Keratinocyte (primary cell): ENCODE data around the gene FUCA2. TPM values are rescaled to one million over a fixed set of nuclear protein-coding genes. Genes with fewer than 3 reads are reported as not detected.
"Not testable (repeated sequence)": the region's sequence is repeated elsewhere in the genome, so short reads cannot be mapped to it uniquely, and the experiment has no call there.

Experiments used
- DNase-seq: peaks from one replicate; pipeline ENCODE4 v3.0.0-alpha.2; 2011; ENCODE audit warnings: low read depth, missing footprints, low spot score
- FAIRE-seq: peaks from 2 replicates; lab custom pipeline; 2011; peaks lifted over from hg19 to GRCh38; lab: Jason Lieb, UNC
- H2AFZ ChIP-seq: 2 replicates; pipeline ENCODE4 v1.6.0; 2012; ENCODE audit warnings: low read length, control low read depth, inconsistent platforms; ENCODE audit not compliant: control insufficient read depth
- H3K27ac ChIP-seq: 2 replicates; pipeline ENCODE4 v1.5.1; 2011; ENCODE audit warnings: low read length; ENCODE audit not compliant: control insufficient read depth, insufficient read depth
- H3K27me3 ChIP-seq: 3 replicates; pipeline ENCODE4 v1.6.0; 2011; ENCODE audit warnings: low read length; ENCODE audit not compliant: control insufficient read depth, insufficient read depth; ENCODE audit errors: extremely low read depth
- H3K36me3 ChIP-seq, 2 experiments: 2 replicates in 1 of 2; 3 replicates in 1 of 2; pipeline ENCODE4 v1.5.1; 2011; ENCODE audit warnings: low read length in 2 of 2, mild to moderate bottlenecking in 1 of 2; ENCODE audit not compliant: control insufficient read depth in 2 of 2, insufficient read depth in 2 of 2; ENCODE audit errors: extremely low read depth in 1 of 2
- H3K4me1 ChIP-seq: 3 replicates; pipeline ENCODE4 v1.5.1; 2011; ENCODE audit warnings: low read length; ENCODE audit not compliant: control insufficient read depth, insufficient read depth; ENCODE audit errors: extremely low read depth
- H3K4me2 ChIP-seq: 3 replicates; pipeline ENCODE4 v1.6.0; 2011; ENCODE audit warnings: low read depth, low read length; ENCODE audit not compliant: control insufficient read depth, insufficient read depth; ENCODE audit errors: extremely low read depth
- H3K4me3 ChIP-seq, 3 experiments: fragments of 200-600 bp in 1 of 3; sonication (generic) in 1 of 3; 2 replicates in 2 of 3; 3 replicates in 1 of 3; pipeline ENCODE4 v1.5.1; 2011 to 2016; ENCODE audit warnings: low read length in 3 of 3, mild to moderate bottlenecking in 3 of 3, control low read depth in 2 of 3, inconsistent platforms in 1 of 3, low read depth in 1 of 3, mixed read lengths in 1 of 3, mixed run types in 1 of 3, moderate library complexity in 1 of 3; ENCODE audit not compliant: control insufficient read depth in 2 of 3, insufficient read depth in 2 of 3; ENCODE audit errors: extremely low read depth in 1 of 3
- H3K79me2 ChIP-seq: 2 replicates; pipeline ENCODE4 v1.6.0; 2012; ENCODE audit warnings: low read length; ENCODE audit not compliant: control insufficient read depth, insufficient read depth
- H3K9ac ChIP-seq: 3 replicates; pipeline ENCODE4 v1.6.0; 2011; ENCODE audit warnings: low read length; ENCODE audit not compliant: control insufficient read depth, insufficient read depth; ENCODE audit errors: extremely low read depth
- H3K9me1 ChIP-seq: 3 replicates; pipeline ENCODE4 v1.6.0; 2011; ENCODE audit warnings: low read length; ENCODE audit not compliant: control insufficient read depth, insufficient read depth; ENCODE audit errors: extremely low read depth
- H3K9me3 ChIP-seq: 2 replicates; pipeline ENCODE4 v1.5.1; 2012; ENCODE audit warnings: low read depth, low read length; ENCODE audit not compliant: control insufficient read depth
- H4K20me1 ChIP-seq: 3 replicates; pipeline ENCODE4 v1.6.0; 2011; ENCODE audit warnings: low read length; ENCODE audit not compliant: control insufficient read depth, insufficient read depth; ENCODE audit errors: extremely low read depth
- CTCF ChIP-seq, 3 experiments: IDR thresholded peaks in 1 of 3; conservative IDR thresholded peaks in 1 of 3; optimal IDR thresholded peaks in 1 of 3; 2 replicates in 2 of 3; 3 replicates in 1 of 3; pipeline versions ENCODE3 to v1.5.1; 2011; ENCODE audit warnings: low read length in 3 of 3, mild to moderate bottlenecking in 3 of 3, moderate library complexity in 2 of 3, control low read depth in 1 of 3, inconsistent platforms in 1 of 3; ENCODE audit not compliant: insufficient read depth in 2 of 3; ENCODE audit errors: extremely low read depth in 1 of 3
- EZH2 ChIP-seq: IDR thresholded peaks from one replicate; pipeline ENCODE4 v1.6.1; 2012; ENCODE audit warnings: inconsistent platforms, mild to moderate bottlenecking, low read length, moderate library complexity
- dilution Hi-C: fragments of 300-500 bp; cut with MboI; formaldehyde crosslinking; loops from one replicate; pipeline ENCODE4 v1.7.0; 2020; ENCODE audit warnings: low sequenced_read_pairs; ENCODE audit not compliant: extremely low pct_ligation_motif_present
- polyA plus RNA-seq, 5 experiments: library from polyadenylated mRNA; depleted of rRNA in 3 of 5; stranded (reverse) in 3 of 5; stranded (forward) in 1 of 5; unstranded in 1 of 5; fragments of >200 nt; gene quantifications; 1 replicate in 1 of 5; 2 replicates in 3 of 5; 3 replicates in 1 of 5; pipeline versions ENCODE4 v1.2.1 to v1.2.3, GENCODE V29; 2011 to 2012; ENCODE audit warnings: missing spikeins in 2 of 5, low read depth in 1 of 5, low replicate concordance in 1 of 5

Gene FUCA2
- polyA plus RNA-seq, 1 donor (not counting 4 experiments of a cell fraction or from before 2014, with no cell fraction given), result 12.5 TPM

GRCh38 chr6:143471822-143472221 lies 39.7 kb downstream of the FUCA2 start:
- Histone ChIP-seq H3K79me2 (no peaks in the 10 kb centered on the region), H3K4me1 (peaks cover 9% of the 10 kb centered on the region), H3K36me3 (peaks cover 0 to 5% of the 10 kb centered on the region in 2 experiments), H4K20me1 (no peaks in the 10 kb centered on the region), H3K4me2 (no peak overlapping the region), H3K4me3 (no peak overlapping the region), H3K9me1 (no peaks in the 10 kb centered on the region), H3K9ac (no peak overlapping the region), H3K27ac (no peak overlapping the region), H3K27me3 (no peaks in the 10 kb centered on the region), H2AFZ (no peak overlapping the region), H3K9me3 (no peaks in the 10 kb centered on the region)
- DNase-seq, result no peak
- dilution Hi-C loops, result no loop called here
- FAIRE-seq, result no peak
- TF ChIP-seq CTCF (optimal IDR thresholded peaks at IDR 0.05 in 1 of 3, IDR thresholded peaks at IDR 0.05 in 1 of 3, conservative IDR thresholded peaks at IDR 0.05 in 1 of 3; ENCODE audit: extremely low read depth in 1 of 3, insufficient read depth in 2 of 3, low read length in 3 of 3), result no peak
- TF ChIP-seq EZH2, result no peak

GRCh38 chr6:143468823-143469222 lies 42.7 kb downstream of the FUCA2 start:
- DNase-seq, H4K20me1 ChIP-seq, H3K36me3 ChIP-seq, H3K9me3 ChIP-seq, H3K4me2 ChIP-seq, H3K4me3 ChIP-seq, H2AFZ ChIP-seq, FAIRE-seq, dilution Hi-C loops, H3K9ac ChIP-seq, H3K9me1 ChIP-seq, H3K27me3 ChIP-seq, H3K79me2 ChIP-seq, H3K27ac ChIP-seq: not testable (repeated sequence)
- H3K4me1 ChIP-seq, result peaks cover 11% of the 10 kb centered on the region

GRCh38 chr6:143468026-143468425 lies 43.5 kb downstream of the FUCA2 start:
- Histone ChIP-seq H3K36me3 (peaks cover 0 to 2% of the 10 kb centered on the region in 2 experiments), H3K27ac (no peak overlapping the region)

More at GRCh38 chr6:143468026-143468425, 43.5 kb downstream of the FUCA2 start:
- H3K79me2 ChIP-seq, result no peaks in the 10 kb centered on the region
- H3K9me3 ChIP-seq, result no peaks in the 10 kb centered on the region
- no peaks in the 10 kb centered on the region for H4K20me1 ChIP-seq
- no peak overlapping the region for H3K4me2 ChIP-seq
- DNase-seq (no peak), FAIRE-seq (no peak)
- dilution Hi-C loops, result no loop called here
- H2AFZ ChIP-seq, result no peak overlapping the region
- no peaks in the 10 kb centered on the region for H3K27me3 ChIP-seq
- H3K4me1 ChIP-seq, result peaks cover 11% of the 10 kb centered on the region
- no peaks in the 10 kb centered on the region for H3K9me1 ChIP-seq
- no peak overlapping the region for H3K9ac ChIP-seq
- no peak for TF ChIP-seq EZH2
- no peak for TF ChIP-seq CTCF (optimal IDR thresholded peaks at IDR 0.05 in 1 of 3, IDR thresholded peaks at IDR 0.05 in 1 of 3, conservative IDR thresholded peaks at IDR 0.05 in 1 of 3; ENCODE audit: extremely low read depth in 1 of 3, insufficient read depth in 2 of 3, low read length in 3 of 3)
- H3K4me3 ChIP-seq, result no peak overlapping the region
